ENCODE results near the gene PLSCR3. TPM values are rescaled to one million over a fixed set of nuclear protein-coding genes. Genes with fewer than 3 reads are reported as not detected.

Gene PLSCR3
- total RNA-seq, 1 donor: 16.8 TPM

GRCh38 chr17:7352910-7353635 lies 41.3 kb downstream of the PLSCR3 start:
- no peak for TF ChIP-seq CTCF (IDR thresholded peaks at IDR 0.05; ENCODE audit: insufficient read depth, low read depth, low read length)
- H3K4me3 ChIP-seq (ENCODE audit: low read depth, low read length): peak overlapping the region; percentile 94
- DNase-seq (ENCODE audit: low read depth): no peak

- no peak for TF ChIP-seq CTCF (IDR thresholded peaks at IDR 0.05; ENCODE audit: insufficient read depth, low read depth, low read length)
- peak overlapping the region; percentile 94 for H3K4me3 ChIP-seq (ENCODE audit: low read depth, low read length)
- no peak for DNase-seq (ENCODE audit: low read depth)
These were observed 41.8 kb downstream of the PLSCR3 start for GRCh38 chr17:7352503-7352889.

GRCh38 chr17:7351665-7352502 lies 42.4 kb downstream of the PLSCR3 start, which contains the start of gene KCTD11:
KCTD11 (plus strand) TSS chr17:7352162.
- peak; percentile 90 for DNase-seq (ENCODE audit: low read depth)
- H3K4me3 ChIP-seq (ENCODE audit: low read depth, low read length): peak within 1 kb of the TSS; percentile 94
- TF ChIP-seq CTCF (IDR thresholded peaks at IDR 0.05; ENCODE audit: insufficient read depth, low read depth, low read length): peak; percentile 47

- DNase-seq (ENCODE audit: low read depth): peak; percentile 19
- H3K4me3 ChIP-seq (ENCODE audit: low read depth, low read length): no peak overlapping the region
- no peak for TF ChIP-seq CTCF (IDR thresholded peaks at IDR 0.05; ENCODE audit: insufficient read depth, low read depth, low read length)
These were observed 45.7 kb downstream of the PLSCR3 start for GRCh38 chr17:7348478-7349242.

- TF ChIP-seq CTCF (IDR thresholded peaks at IDR 0.05; ENCODE audit: insufficient read depth, low read depth, low read length): no peak
- DNase-seq (ENCODE audit: low read depth): no peak
- H3K4me3 ChIP-seq (ENCODE audit: low read depth, low read length): no peak overlapping the region
These were observed 46.5 kb downstream of the PLSCR3 start for GRCh38 chr17:7347630-7348477.
